Measurements from ENCODE around the gene RABL3. TPM values are rescaled to one million over a fixed set of nuclear protein-coding genes. Genes with fewer than 3 reads are reported as not detected.
A peak's percentile ranks its signal among the peaks of the same experiment; 100 is the strongest.
"Not testable (repeated sequence)": the region's sequence is repeated elsewhere in the genome, so short reads cannot be mapped to it uniquely, and the experiment has no call there.

RABL3 gene
- total and polyA plus RNA-seq, 2 donors (not counting 1 experiment from before 2014, with no cell fraction given): 11.9 to 13.4 TPM

GRCh38 chr3:120742849-120743365 is 591 bp upstream of the RABL3 start:
- TF ChIP-seq, protein P1, sequence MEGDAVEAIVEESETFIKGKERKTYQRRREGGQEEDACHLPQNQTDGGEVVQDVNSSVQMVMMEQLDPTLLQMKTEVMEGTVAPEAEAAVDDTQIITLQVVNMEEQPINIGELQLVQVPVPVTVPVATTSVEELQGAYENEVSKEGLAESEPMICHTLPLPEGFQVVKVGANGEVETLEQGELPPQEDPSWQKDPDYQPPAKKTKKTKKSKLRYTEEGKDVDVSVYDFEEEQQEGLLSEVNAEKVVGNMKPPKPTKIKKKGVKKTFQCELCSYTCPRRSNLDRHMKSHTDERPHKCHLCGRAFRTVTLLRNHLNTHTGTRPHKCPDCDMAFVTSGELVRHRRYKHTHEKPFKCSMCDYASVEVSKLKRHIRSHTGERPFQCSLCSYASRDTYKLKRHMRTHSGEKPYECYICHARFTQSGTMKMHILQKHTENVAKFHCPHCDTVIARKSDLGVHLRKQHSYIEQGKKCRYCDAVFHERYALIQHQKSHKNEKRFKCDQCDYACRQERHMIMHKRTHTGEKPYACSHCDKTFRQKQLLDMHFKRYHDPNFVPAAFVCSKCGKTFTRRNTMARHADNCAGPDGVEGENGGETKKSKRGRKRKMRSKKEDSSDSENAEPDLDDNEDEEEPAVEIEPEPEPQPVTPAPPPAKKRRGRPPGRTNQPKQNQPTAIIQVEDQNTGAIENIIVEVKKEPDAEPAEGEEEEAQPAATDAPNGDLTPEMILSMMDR (conservative IDR thresholded peaks at IDR 0.05 in 1 of 2, IDR thresholded peaks at IDR 0.05 in 1 of 2; ENCODE audit: low read depth in 1 of 2, low read length in 2 of 2): no peak
- TF ChIP-seq EZH2 (IDR thresholded peaks at IDR 0.05; ENCODE audit: low read length, missing control alignments): no peak

DNA sequence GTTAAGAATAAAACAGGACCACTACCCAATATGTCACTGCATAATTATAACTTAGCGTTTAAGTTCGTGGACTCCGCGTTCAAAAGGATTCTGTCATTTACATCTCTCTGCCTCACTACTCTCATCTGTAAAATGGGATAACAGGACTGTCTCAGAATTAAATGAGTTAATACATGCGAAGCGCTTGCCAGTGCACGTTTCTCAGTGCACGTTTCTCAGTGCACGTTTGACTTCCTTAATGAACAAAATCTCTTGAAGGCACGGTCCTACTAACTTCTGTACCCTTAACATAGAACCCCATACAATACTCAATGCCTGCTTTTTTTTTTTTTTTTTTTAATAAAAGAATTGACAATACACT is 499 bp downstream of the RABL3 start:
- Histone ChIP-seq H2AFZ (ENCODE audit: low read length) (peak overlapping the region; percentile 65), H3K4me1 (ENCODE audit: control insufficient read depth, extremely low read depth, insufficient read depth, low read length) (peaks cover 6% of the 10 kb centered on the region), H3K9ac (ENCODE audit: insufficient read depth, low read length) (peak overlapping the region; percentile 76), H3K27ac (ENCODE audit: insufficient read depth, low read length) (peak overlapping the region; percentile 86), H3K4me3 (replicated peaks in 1 of 4; ENCODE audit: control extremely low read depth in 1 of 4, insufficient read depth in 1 of 4, low read depth in 3 of 4, low read length in 4 of 4) (peak overlapping the region; percentile 80 to 99 (median 94)), H3K36me3 (ENCODE audit: control insufficient read depth, insufficient read depth, low read length) (peaks cover 2% of the 10 kb centered on the region), H4K20me1 (ENCODE audit: control insufficient read depth, extremely low read depth, insufficient read depth, low read length) (no peaks in the 10 kb centered on the region), H3K79me2 (ENCODE audit: control insufficient read depth, insufficient read depth, low read length) (peaks cover 37% of the 10 kb centered on the region), H3K27me3 (ENCODE audit: control insufficient read depth, insufficient read depth, low read length) (no peaks in the 10 kb centered on the region), H3K9me3 (ENCODE audit: control insufficient read depth, insufficient read depth, low read depth, low read length) (no peaks in the 10 kb centered on the region), H3K4me2 (ENCODE audit: extremely low read depth, insufficient read depth, low read length) (peak overlapping the region; percentile 70)
- peak in 1 of 2 donors; percentile 61 for DNase-seq (ENCODE audit: low read depth in 2 of 2)
- TF ChIP-seq, protein P1 (conservative IDR thresholded peaks at IDR 0.05 in 1 of 2, IDR thresholded peaks at IDR 0.05 in 1 of 2; ENCODE audit: low read depth in 1 of 2, low read length in 2 of 2): no peak
- TF ChIP-seq EZH2 (IDR thresholded peaks at IDR 0.05; ENCODE audit: low read length, missing control alignments): no peak

More at GRCh38 chr3:120742849-120743365, 591 bp upstream of the RABL3 start:
- H4K20me1 ChIP-seq (ENCODE audit: control insufficient read depth, extremely low read depth, insufficient read depth, low read length): no peaks in the 10 kb centered on the region
- peaks cover 37% of the 10 kb centered on the region for H3K79me2 ChIP-seq (ENCODE audit: control insufficient read depth, insufficient read depth, low read length)
- peak overlapping the region; percentile 100 for H3K4me2 ChIP-seq (ENCODE audit: extremely low read depth, insufficient read depth, low read length)
- peaks cover 6% of the 10 kb centered on the region for H3K4me1 ChIP-seq (ENCODE audit: control insufficient read depth, extremely low read depth, insufficient read depth, low read length)
- H3K9ac ChIP-seq (ENCODE audit: insufficient read depth, low read length): peak overlapping the region; percentile 84
- peak overlapping the region; percentile 96 for H2AFZ ChIP-seq (ENCODE audit: low read length)
- no peaks in the 10 kb centered on the region for H3K27me3 ChIP-seq (ENCODE audit: control insufficient read depth, insufficient read depth, low read length)
- peak overlapping the region; percentile 86 for H3K27ac ChIP-seq (ENCODE audit: insufficient read depth, low read length)
- peaks cover 2% of the 10 kb centered on the region for H3K36me3 ChIP-seq (ENCODE audit: control insufficient read depth, insufficient read depth, low read length)
- H3K9me3 ChIP-seq (ENCODE audit: control insufficient read depth, insufficient read depth, low read depth, low read length): no peaks in the 10 kb centered on the region
- peak; percentile 21 to 39 for DNase-seq (ENCODE audit: low read depth in 2 of 2)
- peak overlapping the region; percentile 80 to 99 (median 94) for H3K4me3 ChIP-seq (replicated peaks in 1 of 4; ENCODE audit: control extremely low read depth in 1 of 4, insufficient read depth in 1 of 4, low read depth in 3 of 4, low read length in 4 of 4)

GRCh38 chr3:120741320-120741719 is 996 bp downstream of the RABL3 start:
- H3K27ac ChIP-seq (ENCODE audit: insufficient read depth, low read length): no peak overlapping the region
- H3K36me3 ChIP-seq (ENCODE audit: control insufficient read depth, insufficient read depth, low read length): peaks cover 2% of the 10 kb centered on the region
- H3K27me3 ChIP-seq (ENCODE audit: control insufficient read depth, insufficient read depth, low read length): no peaks in the 10 kb centered on the region
- TF ChIP-seq, protein P1 (conservative IDR thresholded peaks at IDR 0.05 in 1 of 2, IDR thresholded peaks at IDR 0.05 in 1 of 2; ENCODE audit: low read depth in 1 of 2, low read length in 2 of 2): no peak
- no peak for TF ChIP-seq EZH2 (IDR thresholded peaks at IDR 0.05; ENCODE audit: low read length, missing control alignments)
- peak overlapping the region; percentile 80 to 99 (median 94) for H3K4me3 ChIP-seq (replicated peaks in 1 of 4; ENCODE audit: control extremely low read depth in 1 of 4, insufficient read depth in 1 of 4, low read depth in 3 of 4, low read length in 4 of 4)
- H4K20me1 ChIP-seq (ENCODE audit: control insufficient read depth, extremely low read depth, insufficient read depth, low read length): no peaks in the 10 kb centered on the region
- no peak for DNase-seq (ENCODE audit: low read depth in 2 of 2)
- H3K79me2 ChIP-seq (ENCODE audit: control insufficient read depth, insufficient read depth, low read length): peaks cover 32% of the 10 kb centered on the region
- H3K4me1 ChIP-seq (ENCODE audit: control insufficient read depth, extremely low read depth, insufficient read depth, low read length): peaks cover 6% of the 10 kb centered on the region
- H2AFZ ChIP-seq (ENCODE audit: low read length): no peak overlapping the region
- H3K4me2 ChIP-seq (ENCODE audit: extremely low read depth, insufficient read depth, low read length): peak overlapping the region; percentile 56
- no peak overlapping the region for H3K9ac ChIP-seq (ENCODE audit: insufficient read depth, low read length)
- no peaks in the 10 kb centered on the region for H3K9me3 ChIP-seq (ENCODE audit: control insufficient read depth, insufficient read depth, low read depth, low read length)

GRCh38 chr3:120738006-120738405 is 4.3 kb downstream of the RABL3 start:
- DNase-seq (ENCODE audit: low read depth in 2 of 2): not testable (repeated sequence)

More at GRCh38 chr3:120738006-120738405, 4.3 kb downstream of the RABL3 start:
- not testable (repeated sequence) for H3K4me2 ChIP-seq (ENCODE audit: extremely low read depth, insufficient read depth, low read length); H3K79me2 ChIP-seq (ENCODE audit: control insufficient read depth, insufficient read depth, low read length); H2AFZ ChIP-seq (ENCODE audit: low read length); H3K4me1 ChIP-seq (ENCODE audit: control insufficient read depth, extremely low read depth, insufficient read depth, low read length); H3K4me3 ChIP-seq (replicated peaks in 1 of 4; ENCODE audit: control extremely low read depth in 1 of 4, insufficient read depth in 1 of 4, low read depth in 3 of 4, low read length in 4 of 4); H3K9me3 ChIP-seq (ENCODE audit: control insufficient read depth, insufficient read depth, low read depth, low read length); H4K20me1 ChIP-seq (ENCODE audit: control insufficient read depth, extremely low read depth, insufficient read depth, low read length); H3K36me3 ChIP-seq (ENCODE audit: control insufficient read depth, insufficient read depth, low read length); H3K27ac ChIP-seq (ENCODE audit: insufficient read depth, low read length); H3K9ac ChIP-seq (ENCODE audit: insufficient read depth, low read length); H3K27me3 ChIP-seq (ENCODE audit: control insufficient read depth, insufficient read depth, low read length)

Measured in fibroblast of lung (primary cell).